OCI-LY7 (cell line): Measurements from ENCODE around the gene BTBD9.

Source experiments
- CTCF ChIP-seq: fragments of 200-600 bp; sonication (generic); conservative IDR thresholded peaks from 2 replicates; pipeline ENCODE4 v1.5.1; 2014; ENCODE audit warnings: mild to moderate bottlenecking, antibody characterized with exemption, low read length, moderate library complexity, mixed read lengths
- EZH2phosphoT487 ChIP-seq: fragments of 200-600 bp; sonication (generic); IDR thresholded peaks from 2 replicates; pipeline ENCODE4 v1.6.1; 2018; ENCODE audit warnings: low read depth, borderline replicate concordance, mild to moderate bottlenecking, mixed run types, antibody characterized with exemption, low read length, moderate library complexity, mixed read lengths

DNA sequence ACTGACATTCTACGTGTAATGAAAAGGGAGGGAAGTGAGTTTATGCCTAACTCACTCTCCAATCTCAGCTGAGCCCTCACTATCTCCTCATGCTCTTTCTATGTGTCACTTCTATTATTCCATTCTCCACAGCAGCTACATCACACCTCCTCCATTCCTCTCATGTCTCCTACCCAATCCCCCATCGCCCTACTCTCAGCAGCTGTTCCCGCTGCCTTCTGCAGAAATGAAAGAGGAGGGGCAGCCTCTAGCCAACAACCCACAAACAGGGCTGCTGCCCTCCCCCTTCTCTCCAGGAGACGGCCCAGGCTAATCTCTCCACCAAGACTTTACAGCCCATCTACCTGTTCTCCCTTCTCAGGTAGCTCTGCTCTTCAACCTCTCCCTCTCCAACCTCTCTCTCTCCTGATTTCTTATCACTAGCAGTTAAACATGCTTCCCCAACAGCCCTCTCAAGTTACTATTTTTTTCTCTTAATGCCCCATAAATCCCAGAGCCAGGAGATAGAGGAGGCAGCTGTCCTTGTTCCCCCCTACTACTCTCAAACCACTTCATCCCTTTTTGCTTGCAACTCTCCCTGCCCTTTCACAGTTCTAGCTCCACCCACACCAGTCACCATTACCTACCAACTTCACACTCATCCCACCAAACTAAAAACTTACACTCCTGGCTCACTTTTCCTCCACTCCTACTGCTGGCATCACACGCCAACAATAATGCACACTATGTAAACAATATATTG is 136.5 kb downstream of the BTBD9 start:
- TF ChIP-seq CTCF (no peak), EZH2phosphoT487 (no peak)
